Measurements from ENCODE around the gene CALR3.

The CALR3 gene

DNA sequence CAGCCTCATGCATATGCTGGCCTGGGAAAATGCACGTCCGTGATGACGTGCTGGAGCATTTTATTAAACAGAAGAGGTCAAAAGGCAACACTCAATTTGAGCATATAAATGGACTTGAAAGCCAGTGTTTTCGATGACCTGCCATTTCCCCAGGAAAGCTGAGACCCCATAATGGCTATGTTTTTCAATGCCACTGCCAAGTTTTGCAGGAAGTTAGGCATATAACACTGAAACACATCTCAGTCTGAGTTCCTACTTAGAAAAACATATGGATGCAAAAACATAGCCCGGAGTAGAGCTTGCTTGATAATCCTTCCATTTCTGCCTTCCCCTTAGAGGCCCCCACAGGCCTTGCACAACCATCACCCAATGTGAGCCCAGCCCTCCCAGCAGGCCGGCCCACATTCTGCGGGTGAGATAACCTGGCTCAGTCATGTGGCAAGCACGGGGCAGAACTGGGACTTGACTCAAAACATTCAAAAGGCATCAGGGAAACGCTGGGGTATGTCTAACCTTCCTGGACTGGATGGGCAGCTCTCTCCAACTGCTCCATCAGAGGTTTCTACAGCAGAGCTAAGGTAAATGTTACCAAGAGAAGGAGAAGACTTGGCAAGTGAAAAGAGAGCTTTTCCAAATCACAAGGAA, 49.1 kb downstream of the CALR3 start:
- no peak overlapping the region for H3K27ac ChIP-seq
- H3K4me1 ChIP-seq: peaks cover 84% of the 10 kb centered on the region
- peak; percentile 92 for TF ChIP-seq Cebpa-rat (IDR thresholded peaks at IDR 0.05)
- peak overlapping the region; percentile 20; the same call in 1 of the 2 replicates for H3K9ac ChIP-seq
- H3K36me3 ChIP-seq: peaks cover 31% of the 10 kb centered on the region
- peak overlapping the region; percentile 72 for H3K4me2 ChIP-seq
- H3K27me3 ChIP-seq: no peaks in the 10 kb centered on the region
- no peak overlapping the region for H3K4me3 ChIP-seq
- peaks cover 7% of the 10 kb centered on the region; the same call in 1 of the 2 replicates for H3K9me3 ChIP-seq
- peaks cover 98% of the 10 kb centered on the region for H4K20me1 ChIP-seq

- no peak overlapping the region for H3K4me3 ChIP-seq
- peak overlapping the region; percentile 72 for H3K4me2 ChIP-seq
- H3K4me1 ChIP-seq: peaks cover 89% of the 10 kb centered on the region
- no peaks in the 10 kb centered on the region for H3K27me3 ChIP-seq
- peaks cover 35% of the 10 kb centered on the region for H3K36me3 ChIP-seq
- peak overlapping the region; percentile 81 for H3K27ac ChIP-seq
- TF ChIP-seq Cebpa-rat (IDR thresholded peaks at IDR 0.05): no peak
- H4K20me1 ChIP-seq: peaks cover 99% of the 10 kb centered on the region
- H3K9ac ChIP-seq: peak overlapping the region; percentile 49
- peaks cover 7% of the 10 kb centered on the region; the same call in 1 of the 2 replicates for H3K9me3 ChIP-seq
Measured at GRCh38 chr19:16446108-16446723, 49.8 kb downstream of the CALR3 start.

DNA sequence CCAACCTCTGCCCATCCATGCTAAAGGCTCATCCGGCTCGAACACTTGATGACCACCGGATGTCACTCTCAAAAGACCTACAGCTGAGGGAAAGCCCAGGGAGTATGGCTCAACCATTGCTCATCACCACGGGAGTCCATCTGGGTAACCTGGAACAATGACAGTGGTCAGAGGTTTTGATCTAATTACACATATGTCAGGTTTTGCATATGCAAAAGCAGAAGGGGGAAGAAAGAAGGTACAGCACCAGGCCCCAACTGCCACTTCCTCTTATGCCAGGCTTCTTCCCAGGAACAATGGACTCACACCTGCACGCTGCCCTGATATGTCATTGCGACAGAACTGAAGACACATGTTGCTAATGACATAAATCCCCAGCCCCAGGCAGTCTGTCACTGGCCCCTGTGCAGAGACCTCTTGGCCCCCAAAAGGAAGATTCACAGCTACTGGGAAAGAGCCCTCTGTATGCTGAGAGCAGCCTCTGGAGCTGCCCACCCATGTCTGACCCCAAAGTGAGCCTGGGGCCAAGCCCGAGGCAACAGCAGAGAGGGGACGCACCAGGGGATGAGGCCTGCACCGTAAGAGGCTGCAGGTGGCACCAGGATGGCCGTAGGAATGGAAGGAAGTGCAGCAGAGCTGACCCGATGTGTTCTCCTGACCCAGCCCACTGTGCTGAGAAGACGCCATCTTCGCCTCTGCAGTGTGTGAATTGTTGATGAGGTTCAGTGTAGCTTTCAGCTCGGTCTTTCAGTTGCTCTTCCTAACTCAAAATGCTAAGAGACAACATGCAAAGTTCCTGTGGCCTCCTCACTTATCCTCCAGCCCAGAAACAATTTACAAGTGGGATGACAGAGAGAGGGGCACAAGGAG, 50.5 kb downstream of the CALR3 start:
- Histone ChIP-seq H3K36me3 (peaks cover 35% of the 10 kb centered on the region), H3K9me3 (peaks cover 7% of the 10 kb centered on the region; the same call in 1 of the 2 replicates), H3K4me1 (peaks cover 93% of the 10 kb centered on the region), H3K9ac (peak overlapping the region; percentile 49), H3K27ac (peak overlapping the region; percentile 81), H3K4me3 (no peak overlapping the region), H4K20me1 (peaks cover 100% of the 10 kb centered on the region), H3K4me2 (peak overlapping the region; percentile 72), H3K27me3 (no peaks in the 10 kb centered on the region)
- TF ChIP-seq Cebpa-rat (IDR thresholded peaks at IDR 0.05): no peak

DNA sequence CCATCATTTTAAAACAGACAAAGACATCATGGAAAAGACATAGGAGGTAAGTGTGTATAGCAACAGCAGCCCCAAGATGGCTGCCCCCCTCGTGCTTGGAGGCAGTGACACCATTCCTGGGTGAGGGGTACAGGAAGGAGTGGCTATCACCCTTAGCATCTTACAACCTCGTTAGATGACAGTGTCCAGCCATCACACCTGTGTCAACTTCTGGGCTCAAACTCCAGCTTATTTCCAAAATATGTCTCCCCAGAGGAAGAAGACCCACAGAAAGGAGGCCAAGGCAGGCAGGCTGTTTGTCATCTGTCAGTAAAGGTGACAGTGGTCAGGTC, 51.7 kb downstream of the CALR3 start:
- peak overlapping the region; percentile 72 for H3K4me2 ChIP-seq
- H3K9me3 ChIP-seq: no peaks in the 10 kb centered on the region
- H3K27ac ChIP-seq: 0 out of 2 replicates have a peak overlapping the region, but pooled peaks have one; percentile 31
- peaks cover 87% of the 10 kb centered on the region for H4K20me1 ChIP-seq
- no peak for TF ChIP-seq Cebpa-rat (IDR thresholded peaks at IDR 0.05)
- no peaks in the 10 kb centered on the region for H3K27me3 ChIP-seq
- H3K9ac ChIP-seq: no peak overlapping the region
- H3K36me3 ChIP-seq: peaks cover 37% of the 10 kb centered on the region
- peaks cover 90% of the 10 kb centered on the region for H3K4me1 ChIP-seq
- no peak overlapping the region for H3K4me3 ChIP-seq

GRCh38 chr19:16442386-16443276, 53.3 kb downstream of the CALR3 start:
- peak overlapping the region; percentile 7; the same call in 1 of the 2 replicates for H3K27ac ChIP-seq
- peaks cover 53% of the 10 kb centered on the region for H3K36me3 ChIP-seq
- H3K27me3 ChIP-seq: no peaks in the 10 kb centered on the region
- peaks cover 86% of the 10 kb centered on the region for H3K4me1 ChIP-seq
- H3K9ac ChIP-seq: no peak overlapping the region
- H3K9me3 ChIP-seq: no peaks in the 10 kb centered on the region
- H3K4me2 ChIP-seq: peak overlapping the region; percentile 19; the same call in 1 of the 2 replicates
- peaks cover 71% of the 10 kb centered on the region for H4K20me1 ChIP-seq
- TF ChIP-seq Cebpa-rat (IDR thresholded peaks at IDR 0.05): no peak
- H3K4me3 ChIP-seq: no peak overlapping the region

DNA sequence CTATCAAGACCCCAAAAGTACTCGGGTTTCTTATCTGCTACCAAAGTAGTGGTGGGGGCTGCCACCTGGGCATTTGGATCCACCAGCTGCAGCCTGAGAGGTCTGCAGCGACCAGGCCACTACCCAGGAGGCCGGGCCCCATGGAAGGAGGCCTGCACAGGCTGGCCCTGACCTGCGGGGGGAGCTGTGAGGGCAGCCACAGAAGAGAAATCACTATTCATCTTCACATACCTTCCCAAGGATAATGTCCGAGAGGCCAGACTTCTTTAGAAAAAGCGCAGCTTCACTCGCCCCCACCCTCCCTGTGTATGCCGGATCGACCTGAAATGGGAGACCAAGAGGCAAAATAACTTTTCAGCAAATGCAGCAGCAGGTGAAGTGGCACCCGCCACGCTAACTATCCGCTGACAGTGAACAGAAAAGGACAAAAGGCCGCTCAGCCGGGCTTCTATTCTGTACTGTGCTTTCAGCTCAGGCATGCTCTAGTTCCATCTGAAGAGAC, 54.3 kb downstream of the CALR3 start:
- TF ChIP-seq Cebpa-rat (IDR thresholded peaks at IDR 0.05): no peak
- Histone ChIP-seq H3K9ac (no peak overlapping the region), H3K4me1 (peaks cover 86% of the 10 kb centered on the region), H3K4me2 (peak overlapping the region; percentile 19), H3K9me3 (no peaks in the 10 kb centered on the region), H3K27ac (0 out of 2 replicates have a peak overlapping the region, but pooled peaks have one; percentile 9), H3K36me3 (peaks cover 62% of the 10 kb centered on the region), H3K27me3 (no peaks in the 10 kb centered on the region), H3K4me3 (no peak overlapping the region), H4K20me1 (peaks cover 62% of the 10 kb centered on the region)

DNA sequence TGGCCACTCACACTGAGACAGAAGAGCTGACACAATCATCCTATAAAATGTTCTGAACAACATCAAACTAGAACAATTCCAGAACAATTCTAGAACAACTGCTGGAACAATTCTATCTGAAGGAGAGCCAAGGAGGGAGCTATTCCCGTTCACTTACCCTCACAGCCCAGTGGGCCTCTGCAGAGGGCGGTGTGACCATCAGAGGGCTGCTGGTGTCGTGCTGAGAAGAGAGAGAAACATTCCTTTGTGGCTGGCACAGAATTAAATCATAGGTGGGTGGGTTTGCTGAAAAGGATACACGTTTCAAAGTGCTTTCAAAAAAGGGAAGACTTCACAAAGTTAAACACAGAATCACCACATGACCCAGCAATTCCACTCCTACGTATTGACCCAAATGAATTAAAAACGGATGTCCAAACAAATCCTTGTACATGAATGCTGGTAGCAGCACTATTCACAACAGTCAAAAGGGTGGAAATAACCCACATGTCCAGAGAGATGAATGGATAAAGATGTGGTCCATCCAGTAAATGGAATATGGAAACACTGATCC, 59.1 kb downstream of the CALR3 start:
- no peaks in the 10 kb centered on the region for H3K9me3 ChIP-seq
- H3K27ac ChIP-seq: peak overlapping the region; percentile 77
- H3K9ac ChIP-seq: peak overlapping the region; percentile 67
- H3K27me3 ChIP-seq: no peaks in the 10 kb centered on the region
- H3K36me3 ChIP-seq: peaks cover 97% of the 10 kb centered on the region
- peaks cover 13% of the 10 kb centered on the region for H4K20me1 ChIP-seq
- no peak for TF ChIP-seq Cebpa-rat (IDR thresholded peaks at IDR 0.05)
- peak overlapping the region; percentile 14; the same call in 1 of the 2 replicates for H3K4me3 ChIP-seq
- peak overlapping the region; percentile 86 for H3K4me2 ChIP-seq
- peaks cover 67% of the 10 kb centered on the region for H3K4me1 ChIP-seq

DNA sequence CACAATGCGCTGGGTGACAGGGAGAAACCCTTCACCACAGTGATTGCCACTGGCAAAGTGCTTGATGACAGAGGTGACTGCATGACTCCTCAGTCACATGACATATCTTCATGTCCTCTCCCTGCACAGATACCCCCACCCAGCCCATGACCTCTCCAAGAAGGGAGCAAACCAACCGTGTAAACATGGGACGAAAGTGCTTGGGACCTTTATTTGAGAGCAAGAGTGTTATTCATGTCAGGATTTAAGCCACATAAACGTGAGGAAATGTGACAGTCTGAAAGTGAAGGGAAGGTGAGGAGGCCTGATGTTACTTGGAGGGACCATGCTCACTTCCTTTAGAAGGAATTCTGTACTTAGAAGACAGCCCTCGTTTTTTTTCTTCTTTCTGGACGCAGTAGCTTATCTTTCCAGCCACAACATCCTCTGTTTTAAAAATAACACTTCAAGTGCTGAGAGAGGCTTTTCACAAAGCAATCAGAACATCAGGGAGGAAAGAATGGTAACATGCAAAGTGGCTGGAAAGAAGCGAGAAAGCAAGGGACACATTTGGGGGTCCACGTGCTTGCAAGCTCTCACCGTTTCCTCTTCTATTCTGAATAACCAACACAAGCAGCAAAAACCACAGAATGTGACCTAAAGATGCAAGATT, 59.8 kb downstream of the CALR3 start:
- Histone ChIP-seq H3K4me2 (peak overlapping the region; percentile 86), H3K9me3 (no peaks in the 10 kb centered on the region), H3K4me1 (peaks cover 60% of the 10 kb centered on the region), H3K27ac (peak overlapping the region; percentile 77), H3K9ac (peak overlapping the region; percentile 67), H4K20me1 (peaks cover 6% of the 10 kb centered on the region; the same call in 1 of the 2 replicates), H3K4me3 (peak overlapping the region; percentile 14; the same call in 1 of the 2 replicates), H3K36me3 (peaks cover 97% of the 10 kb centered on the region), H3K27me3 (no peaks in the 10 kb centered on the region)
- TF ChIP-seq Cebpa-rat (IDR thresholded peaks at IDR 0.05): no peak
